CD4-positive, alpha-beta T cell treated with Interleukin-17A for 4 hours (primary cell): ENCODE data around the gene SEZ6.
A peak's percentile ranks its signal among the peaks of the same experiment; 100 is the strongest.
"Not testable (repeated sequence)": the region's sequence is repeated elsewhere in the genome, so short reads cannot be mapped to it uniquely, and the experiment has no call there.

ENCODE experiments used
- DNase-seq: peaks from one replicate; pipeline ENCODE4 v3.0.0-alpha.2; 2020; ENCODE audit warnings: mixed read lengths

Gene SEZ6

DNA sequence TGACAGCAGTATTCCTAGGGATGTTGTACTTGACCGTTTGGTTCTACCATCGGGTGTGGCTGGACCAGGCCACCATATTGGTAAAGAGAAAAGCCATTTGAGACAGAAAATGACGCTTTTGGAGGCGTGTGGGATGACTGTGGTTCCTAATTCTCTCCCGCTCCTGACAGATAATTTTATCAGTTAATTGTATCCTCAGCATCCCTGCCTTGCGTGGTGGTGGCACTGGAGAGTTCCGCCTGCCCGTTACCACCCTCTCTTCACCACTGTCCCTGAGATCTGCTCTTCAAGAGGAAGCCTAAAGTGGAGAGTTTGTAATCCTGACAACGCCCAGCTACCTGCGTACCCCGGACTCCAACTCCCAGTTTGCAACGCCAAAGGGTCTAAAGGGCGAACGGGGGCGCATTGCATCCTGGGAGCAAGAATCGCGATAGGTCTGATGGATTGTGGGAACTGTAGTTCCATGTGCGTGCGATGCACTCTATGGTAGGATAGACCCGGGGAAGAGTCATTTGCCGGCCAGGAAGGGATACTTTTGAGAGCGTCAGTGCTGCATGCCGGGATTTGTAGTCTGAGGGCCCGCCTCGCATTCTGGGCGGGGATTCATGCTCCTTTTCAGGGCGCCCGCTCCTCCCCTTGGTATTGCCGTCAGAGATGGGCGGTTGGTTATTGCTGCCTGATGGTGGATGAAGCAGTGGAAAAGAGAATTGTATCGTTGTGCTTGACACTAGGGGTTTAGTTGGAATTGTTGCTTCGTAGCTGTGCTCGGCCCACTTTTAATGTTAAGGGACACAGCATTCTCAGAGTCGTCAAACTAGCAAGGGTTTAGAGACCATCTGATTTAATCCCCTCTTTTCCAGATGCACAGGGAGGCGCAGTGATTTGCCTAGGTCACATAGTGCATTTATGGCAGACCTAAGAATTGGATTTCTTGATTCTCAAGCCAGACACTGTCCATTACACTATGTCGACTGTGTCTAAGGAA, 53.5 kb downstream of the SEZ6 start:
- peak; percentile 95 for DNase-seq

DNA sequence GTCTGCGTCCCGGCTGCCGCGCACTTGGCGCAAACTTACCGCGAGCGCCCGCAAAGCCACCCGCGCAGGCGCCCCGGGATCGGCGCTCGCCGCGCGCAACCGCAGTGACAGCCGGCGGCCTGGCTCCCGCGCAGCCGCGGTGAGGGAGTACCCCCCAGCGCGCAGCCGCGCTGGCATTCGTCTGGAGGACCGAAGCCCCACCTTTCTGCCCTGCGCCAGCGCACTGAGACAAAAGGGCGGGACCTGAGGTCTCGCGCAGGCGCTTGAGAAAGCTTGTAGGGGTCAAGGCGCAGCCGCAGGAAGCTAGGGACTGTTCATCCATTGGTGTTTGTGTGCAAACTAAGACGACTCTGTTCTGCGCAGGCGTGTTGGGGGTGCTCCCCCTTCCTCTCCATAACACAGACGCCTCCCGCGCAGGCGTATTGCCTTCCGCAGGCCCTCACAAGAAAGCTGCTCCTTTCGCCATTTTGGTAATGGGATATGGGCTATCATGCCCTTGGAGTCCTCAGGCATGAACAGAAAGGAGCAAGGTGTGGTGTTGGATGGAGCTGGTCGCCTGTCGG, 54.3 kb downstream of the SEZ6 start, which contains the start of gene PHF12:
TSS of gene PHF12 (minus strand) at position 91 of the 563 bp plus-strand sequence. CDS start 558 bp downstream, outside the sequence.
- peak; percentile 100 for DNase-seq

DNA sequence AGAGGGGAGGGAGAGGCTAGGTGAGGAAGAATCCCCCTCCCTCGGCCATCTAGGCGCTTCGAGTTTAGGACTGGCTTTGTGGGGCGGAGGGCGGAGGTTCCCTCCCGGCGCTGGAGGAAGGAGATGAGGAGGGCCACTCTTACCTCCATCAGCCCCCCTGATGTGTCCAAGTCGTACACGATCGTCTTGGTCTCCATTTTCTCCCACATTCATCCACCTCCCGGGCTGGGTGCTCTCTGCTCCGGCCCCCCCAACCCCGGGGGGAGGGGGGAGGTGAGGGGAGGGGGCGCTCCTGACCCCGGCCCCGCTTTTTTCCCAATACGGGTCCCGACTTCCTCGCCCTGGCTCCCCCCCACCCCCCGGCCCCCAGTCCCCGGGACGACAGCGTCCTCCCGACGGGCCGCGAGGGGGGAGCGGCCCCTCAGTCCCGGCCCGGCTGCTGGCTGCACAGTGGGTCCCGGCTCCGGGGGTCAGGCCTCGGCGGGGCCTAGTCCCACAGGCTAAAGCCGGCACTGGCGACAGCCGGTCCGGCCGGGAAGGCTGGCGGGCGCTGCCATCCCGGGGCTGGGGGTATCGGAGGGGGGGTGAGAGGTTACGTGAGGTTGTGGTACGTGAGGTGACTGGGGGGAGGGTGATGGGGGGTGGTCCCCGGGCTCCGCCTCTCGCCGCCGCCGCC, 54.9 kb downstream of the SEZ6 start:
- no peak for DNase-seq

DNA sequence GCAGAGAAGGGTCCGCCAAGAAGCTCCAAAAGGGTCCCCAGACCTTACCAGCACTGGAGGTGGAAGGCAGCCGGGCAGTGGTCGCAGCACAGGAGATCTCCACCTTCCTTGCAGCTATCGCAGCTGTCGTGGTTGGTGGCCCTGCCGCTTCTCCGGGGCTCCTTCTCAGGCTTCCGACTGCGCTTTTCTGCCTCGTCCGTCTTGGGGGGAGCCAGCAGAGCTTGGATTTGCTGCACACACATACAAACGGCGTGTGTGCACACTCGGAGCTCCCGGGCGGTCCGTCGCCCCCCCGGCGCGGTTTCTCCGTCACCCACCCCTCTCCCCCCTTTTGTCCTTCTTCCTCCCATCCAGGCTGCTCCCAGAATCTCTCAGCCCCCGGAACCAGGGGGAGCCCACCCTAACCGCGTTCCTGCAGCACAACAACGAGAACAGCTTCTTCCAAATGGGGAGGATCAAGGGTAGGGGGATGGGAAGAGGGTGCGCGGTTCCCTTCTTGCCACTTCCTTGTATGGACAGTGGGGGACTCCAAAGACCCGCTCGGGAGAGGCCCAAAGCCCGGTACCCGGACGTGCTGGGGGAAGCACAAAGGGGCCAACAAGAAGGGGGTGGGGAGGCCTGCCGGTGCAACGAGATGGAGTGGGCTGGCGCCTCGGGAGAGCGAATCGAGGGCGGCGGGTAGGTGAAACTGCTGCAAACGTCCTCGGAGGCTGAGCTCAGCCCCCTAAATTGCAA, 55.6 kb downstream of the SEZ6 start:
- DNase-seq: peak; percentile 58

DNA sequence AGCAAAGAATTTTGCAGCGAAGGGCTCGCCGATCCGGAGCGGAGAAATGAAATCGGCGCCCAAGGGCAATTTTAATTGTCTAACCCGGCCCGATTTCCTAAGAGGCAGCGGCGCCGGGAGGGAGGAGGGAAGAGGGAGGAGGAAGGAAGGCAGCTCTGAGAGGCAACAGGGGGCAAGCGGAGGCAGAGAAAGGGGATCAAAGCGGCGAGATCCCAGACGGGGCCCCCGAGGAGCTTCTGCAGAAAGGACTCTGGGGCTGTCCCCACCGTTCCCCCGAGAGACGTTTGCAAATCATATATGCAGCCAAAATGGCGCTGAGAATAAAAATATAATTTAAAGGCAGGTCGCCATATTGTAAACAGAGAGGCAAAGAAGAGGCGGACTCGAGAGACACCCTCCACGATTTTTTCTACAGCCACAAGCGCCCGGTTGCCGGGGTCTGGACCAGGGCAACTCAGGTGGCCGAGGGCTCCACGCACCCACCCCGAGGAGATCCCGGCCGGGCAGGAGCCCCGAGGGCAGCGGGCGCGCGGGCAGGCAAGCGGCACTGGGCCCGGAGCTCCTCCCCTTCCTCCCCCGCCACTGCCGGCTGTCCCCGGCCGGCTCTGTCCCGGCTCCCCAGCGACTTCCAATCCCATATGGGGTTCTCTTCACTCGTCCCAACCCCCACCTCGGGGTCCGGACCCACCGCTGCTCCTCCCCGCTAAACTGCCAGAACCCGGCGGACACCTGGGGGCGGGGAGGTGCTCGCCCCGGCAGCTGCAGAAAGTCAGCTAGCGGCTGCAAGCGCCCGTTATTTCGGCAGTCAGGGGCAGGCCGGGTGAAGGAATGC, 56.4 kb downstream of the SEZ6 start:
- peak; percentile 57 for DNase-seq

DNA sequence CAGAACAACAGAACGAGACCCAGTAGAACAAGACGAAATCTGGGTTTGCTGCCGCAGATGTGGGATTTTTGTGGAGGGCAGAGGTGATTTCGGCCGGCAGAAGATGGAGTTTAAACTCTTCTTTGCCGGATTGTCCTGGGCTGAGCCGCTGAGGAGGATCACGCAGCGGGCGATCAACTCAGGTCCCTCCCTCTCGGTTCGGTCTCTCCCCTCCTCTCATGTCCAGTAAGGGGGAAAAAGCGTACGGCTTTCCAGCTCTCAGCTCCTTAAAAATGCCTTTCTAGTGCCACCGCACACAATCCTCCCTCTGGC, 57.0 kb downstream of the SEZ6 start:
- no peak for DNase-seq

DNA sequence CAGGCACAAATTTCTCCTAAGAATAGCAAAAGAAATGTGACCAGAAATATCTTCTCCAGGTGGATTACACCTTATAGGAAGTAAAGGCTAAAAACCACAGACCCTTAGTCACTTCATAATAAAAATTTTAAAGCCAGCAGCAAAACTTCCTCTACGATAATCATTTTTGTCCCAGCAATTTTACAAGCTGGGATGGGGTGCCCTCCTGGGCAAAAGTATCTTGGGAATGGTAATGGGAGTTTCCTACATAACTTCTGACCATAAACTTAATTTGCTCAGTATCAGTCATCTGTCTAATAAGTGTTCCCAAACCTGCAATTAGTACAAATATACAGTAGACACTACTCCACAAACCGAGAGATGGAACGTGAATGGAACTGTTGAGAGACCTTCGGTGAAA, 57.5 kb downstream of the SEZ6 start:
- no peak for DNase-seq

DNA sequence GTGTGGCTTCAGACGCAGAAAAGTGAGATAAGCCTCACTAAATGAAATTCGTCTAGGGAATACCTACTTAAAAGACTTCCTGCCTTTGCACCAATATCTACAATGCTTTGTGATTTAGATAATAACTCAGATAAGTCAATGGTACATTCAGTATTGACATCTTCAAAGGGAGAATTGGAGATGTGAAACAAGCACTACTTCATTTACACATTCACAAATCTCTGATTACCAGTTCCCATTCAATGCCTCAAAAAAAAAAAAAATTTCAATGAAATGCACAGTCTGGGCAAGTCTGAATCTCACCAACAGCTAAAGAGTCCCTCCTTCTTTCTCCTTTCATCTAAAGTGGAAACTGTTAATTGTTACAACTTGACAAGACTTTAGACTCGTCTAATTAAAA, 58.2 kb downstream of the SEZ6 start:
- no peak for DNase-seq

DNA sequence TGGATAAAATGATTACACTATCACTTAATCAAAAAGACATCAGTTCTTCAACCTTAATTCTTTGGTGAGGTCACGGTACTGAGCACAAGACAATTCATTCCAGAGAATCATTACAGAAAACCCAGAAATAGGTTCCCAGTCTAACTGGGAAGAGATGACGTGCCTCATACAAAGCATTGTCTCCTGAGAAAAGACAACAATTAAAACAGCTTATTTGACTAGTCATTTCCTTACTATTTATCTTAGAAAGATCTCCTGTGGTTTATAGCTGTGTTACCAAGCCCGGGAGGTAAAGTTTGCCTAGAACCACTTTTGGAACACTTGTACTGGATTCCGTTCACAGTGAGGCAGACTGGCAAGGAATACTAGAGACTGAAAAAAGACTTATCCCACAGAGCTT, 59.6 kb downstream of the SEZ6 start:
- no peak for DNase-seq

DNA sequence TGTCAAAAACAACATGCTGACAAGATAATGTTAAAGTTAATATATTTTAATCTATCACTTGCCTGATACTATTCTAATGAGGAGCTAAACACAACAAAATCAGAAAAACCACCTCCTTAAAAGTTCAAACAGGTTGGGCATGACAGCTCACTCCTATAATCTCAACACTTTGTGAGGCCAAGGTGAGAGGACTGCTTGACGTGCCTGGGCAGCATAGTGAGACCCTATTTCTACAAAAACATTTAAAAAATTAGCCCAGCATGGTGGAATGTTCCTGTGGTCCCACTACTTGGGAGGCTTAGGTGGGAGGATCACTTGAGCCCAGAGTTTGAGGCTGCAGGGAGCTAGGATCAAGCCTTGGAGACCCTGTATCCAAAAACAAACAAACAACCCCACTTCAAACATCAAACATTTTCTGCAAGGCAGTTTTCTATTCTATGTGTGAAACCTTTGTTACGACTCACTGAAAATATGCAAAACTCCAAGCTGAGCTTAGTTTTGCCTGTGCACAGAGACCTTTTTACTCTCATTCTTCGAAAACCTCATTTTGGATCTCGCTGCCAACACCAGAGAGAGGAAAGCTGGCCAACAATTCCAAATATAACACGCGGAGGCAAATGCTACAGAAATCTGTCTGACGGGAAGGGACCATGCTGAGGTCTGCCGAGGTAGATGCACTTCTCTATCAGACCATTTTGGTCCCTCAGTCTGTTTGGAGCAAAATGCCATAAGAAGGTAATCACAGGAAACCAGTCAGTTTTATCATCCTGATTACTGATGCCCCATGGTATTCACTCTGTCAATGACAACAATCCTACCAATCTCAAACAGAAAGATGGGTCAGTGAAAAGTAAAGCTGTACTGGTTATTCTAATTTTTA, 60.7 kb downstream of the SEZ6 start:
- DNase-seq: no peak

DNA sequence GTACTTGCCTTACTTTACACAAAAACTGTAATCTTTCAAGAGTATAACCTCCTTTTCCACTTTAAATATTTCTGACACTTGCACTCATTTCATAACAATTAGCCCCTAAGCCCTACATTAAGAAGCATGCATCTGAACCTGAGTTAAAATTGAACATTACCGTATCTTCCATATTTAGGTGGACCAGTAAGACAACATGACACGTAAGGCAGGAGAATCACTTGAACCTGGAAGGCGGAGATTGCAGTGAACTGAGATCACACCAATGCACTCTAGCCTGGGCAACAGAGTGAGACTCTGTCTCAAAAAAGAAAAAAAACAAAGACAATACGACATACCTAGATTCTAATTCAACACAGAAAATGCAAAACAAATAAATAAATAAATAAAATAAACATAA, 61.5 kb downstream of the SEZ6 start:
- DNase-seq: no peak

DNA sequence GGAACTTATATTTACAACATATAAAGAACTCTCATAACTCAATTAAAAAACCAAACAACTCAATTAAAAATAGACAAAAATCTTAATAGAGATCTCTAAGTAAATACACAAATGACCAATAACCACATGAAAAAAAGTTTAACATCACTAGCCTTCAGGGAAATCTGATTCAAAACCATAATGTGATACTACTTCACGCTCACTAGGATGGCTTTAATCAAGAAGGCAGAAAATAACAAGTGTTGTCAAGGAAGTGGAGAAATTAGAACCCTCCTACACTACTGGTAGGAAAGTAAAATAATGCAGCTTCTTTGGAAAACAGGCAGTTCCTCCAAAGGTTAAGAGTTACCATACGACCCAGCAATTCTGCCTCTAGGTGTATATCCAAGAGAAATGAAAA, 62.9 kb downstream of the SEZ6 start:
- DNase-seq: no peak

DNA sequence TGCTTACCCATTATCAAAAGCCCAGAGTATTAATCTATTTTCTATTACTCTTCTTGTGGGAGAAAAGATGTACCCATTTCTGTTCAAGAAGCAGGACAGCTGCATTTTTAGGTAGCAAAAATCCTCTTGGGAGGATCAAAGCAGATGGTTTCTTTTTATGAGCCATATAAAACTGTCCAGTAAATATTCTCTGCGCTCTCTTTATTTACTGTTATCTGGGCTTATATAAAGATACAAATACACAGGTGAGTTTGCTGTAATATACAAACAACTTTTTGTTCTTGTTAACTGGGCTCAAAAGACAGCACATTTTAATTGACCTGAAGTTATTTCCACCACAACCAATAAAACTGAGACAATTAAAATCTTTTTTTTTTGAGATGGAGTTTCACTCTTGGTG, 64.6 kb downstream of the SEZ6 start:
- no peak for DNase-seq

DNA sequence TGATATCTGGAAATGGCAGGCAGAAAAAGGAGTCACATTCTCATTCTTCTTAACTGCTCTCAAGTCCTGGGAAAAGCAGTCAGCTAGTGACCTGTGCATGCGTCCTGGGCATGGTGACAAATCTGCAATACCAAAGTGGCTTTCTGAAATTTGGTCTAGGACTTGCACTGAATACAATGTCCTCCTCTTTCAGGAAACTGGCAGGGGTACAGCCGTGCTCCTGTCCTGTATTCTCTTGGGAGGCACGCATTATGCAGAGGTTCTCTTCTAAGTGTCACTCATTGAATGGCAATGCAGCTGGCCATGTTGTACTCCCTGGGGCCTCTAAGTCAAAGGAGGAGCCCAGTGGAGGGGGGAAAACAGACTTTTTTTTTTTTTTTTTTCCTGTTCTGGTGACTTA, 65.2 kb downstream of the SEZ6 start:
- no peak for DNase-seq

DNA sequence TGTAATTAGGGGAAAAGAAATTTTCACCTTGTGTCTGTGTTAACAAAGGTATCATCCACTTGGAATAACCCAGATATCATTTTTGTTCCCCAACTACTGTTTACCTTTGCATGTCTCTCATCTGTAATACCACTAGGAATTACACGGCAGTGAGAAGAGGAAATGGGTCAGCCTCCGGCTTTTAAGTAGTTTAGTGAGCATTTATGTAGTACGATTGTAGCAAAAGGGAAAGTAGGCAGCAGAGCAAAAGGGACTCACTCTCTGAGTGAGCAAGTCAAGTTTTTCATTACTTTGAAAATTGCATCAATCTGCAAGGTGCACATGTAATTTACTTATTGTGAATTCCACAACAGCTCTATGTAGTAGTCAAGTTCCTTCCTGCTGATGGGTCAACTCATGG, 65.7 kb downstream of the SEZ6 start:
- DNase-seq: peak; percentile 26

DNA sequence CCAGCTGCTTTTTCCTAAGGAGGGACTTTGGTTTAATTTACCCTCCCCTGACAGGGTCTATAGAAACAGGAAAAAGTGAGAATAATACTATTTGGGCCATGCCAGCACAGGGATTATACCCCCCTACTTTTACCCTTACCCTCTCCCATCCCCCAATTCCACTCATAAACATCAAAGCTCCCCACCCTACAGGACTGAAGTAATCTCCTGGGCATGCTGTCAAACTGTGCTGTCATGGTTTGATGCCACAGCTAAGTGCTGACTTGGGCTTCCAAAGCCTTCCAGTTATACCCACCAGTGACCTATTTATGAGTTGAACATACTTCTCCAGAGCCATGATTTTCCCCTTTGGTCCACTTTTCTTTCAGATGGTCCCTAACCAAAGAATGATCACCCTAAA, 67.3 kb downstream of the SEZ6 start:
- DNase-seq: no peak

DNA sequence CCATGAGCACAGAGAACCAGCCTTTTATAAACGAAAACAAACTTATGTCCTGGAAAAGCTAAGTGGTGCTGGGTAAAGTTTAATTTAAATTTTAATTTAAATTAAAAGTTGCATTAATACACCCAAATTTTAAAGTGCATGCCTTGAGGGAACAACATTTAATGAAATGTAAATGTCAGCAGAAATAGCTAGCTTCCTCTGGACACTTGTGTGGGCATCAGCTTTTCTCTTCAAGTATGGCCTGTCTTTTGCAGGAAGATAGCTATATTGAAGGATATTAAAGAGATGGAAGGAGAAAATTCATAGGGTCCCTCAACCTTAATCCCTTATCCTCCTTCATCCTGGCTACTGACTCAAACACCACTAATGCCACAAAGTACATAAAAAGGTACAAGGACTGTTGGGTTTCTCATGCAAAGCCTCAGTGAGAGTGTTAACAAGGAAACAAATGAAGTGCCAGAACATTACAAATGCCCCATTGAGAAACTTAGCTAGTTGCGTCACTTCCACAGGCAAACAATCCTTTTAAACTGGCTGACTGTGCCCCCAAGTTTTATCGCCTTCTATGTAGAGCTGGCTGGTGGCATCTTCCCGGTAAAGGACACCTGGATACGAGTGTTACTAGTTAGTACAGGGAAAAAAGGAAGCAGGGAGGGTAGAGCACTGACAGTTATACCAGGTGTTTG, 68.6 kb downstream of the SEZ6 start:
- DNase-seq: no peak

DNA sequence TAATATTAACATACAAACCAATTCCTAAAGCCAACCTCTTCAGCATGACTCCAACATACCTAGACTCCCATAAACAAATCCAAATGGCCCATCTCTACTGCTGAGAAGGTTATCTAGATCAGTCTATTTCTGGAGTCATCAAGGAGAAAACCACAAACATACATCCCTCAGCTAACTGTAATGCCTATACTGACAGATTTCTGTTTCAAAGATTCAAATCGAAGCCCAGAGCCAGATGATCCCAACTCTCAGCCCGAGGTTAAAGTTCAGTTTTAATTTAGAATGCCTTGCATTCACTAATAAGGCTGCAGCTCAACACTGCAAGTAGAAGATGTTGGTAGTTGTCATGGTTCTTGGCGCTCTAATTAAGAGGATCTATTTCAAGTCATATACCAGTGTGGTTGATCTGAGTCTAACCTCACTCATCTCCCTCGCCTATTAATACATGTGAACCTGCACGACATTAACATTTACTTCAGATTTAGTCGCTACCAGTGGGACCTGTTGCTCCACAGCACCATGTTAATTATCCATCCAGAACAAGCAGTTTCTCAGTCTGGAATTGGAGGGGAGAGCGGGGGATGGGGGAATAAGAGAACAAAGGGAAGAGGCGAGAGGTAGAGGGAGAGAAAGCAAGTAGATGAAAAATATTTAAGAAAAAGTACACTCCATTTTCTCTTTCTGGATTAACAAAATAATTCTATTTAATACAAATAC, 69.9 kb downstream of the SEZ6 start:
- DNase-seq: no peak

DNA sequence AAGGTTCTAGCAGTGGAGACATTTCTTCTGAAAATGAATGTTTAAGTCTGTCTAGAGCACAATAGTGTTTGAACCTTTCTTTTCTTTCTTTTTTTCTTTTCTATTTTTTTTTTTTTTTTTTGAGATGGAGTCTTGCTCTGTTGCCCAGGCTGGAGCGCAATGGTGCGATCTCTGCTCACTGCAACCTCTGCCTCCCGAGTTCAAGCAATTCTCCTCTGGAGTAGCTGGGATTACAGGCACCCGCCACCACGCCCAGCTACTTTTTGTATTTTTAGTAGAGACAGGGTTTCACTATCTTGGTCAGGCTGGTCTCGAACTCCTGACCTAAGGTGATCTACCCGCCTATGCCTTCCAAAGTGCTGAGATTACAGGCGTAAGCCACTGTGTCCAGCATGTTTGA, 71.3 kb downstream of the SEZ6 start:
- not testable (repeated sequence) for DNase-seq

DNA sequence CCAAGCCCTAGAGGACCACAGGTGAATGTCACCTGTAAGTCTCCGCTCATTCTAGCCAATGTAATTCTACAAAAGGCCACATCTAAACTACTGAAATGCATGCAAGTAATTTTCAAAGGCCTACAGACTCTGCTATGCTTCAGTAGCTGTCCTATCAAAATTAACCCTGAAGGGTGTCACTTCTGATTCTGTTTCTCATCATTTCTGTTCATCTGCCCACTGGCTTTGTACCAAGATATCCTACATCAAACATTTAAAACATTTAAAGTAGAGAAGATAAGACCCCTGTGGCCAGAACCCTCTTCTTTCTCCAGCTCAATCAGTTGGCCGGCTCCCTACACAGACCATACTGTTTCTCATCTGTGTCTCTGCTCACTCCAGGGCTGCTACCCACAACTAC, 76.0 kb downstream of the SEZ6 start:
- no peak for DNase-seq
